Measurements from ENCODE around the gene SLC35F4. TPM values are rescaled to one million over a fixed set of nuclear protein-coding genes. Genes with fewer than 3 reads are reported as not detected.

The SLC35F4 gene
- polyA plus RNA-seq, 1 donor (not counting 4 experiments of a cell fraction or from before 2014, with no cell fraction given), result not detected

GRCh38 chr14:57578801-57579200, 287.1 kb downstream of the SLC35F4 start:
- H2AFZ ChIP-seq (ENCODE audit: control insufficient read depth, low read length), result no peak overlapping the region
- dilution Hi-C loops (cut with MboI; ENCODE audit: extremely low pct_ligation_motif_present, low sequenced_read_pairs), result no loop called here
- H3K79me2 ChIP-seq (ENCODE audit: control insufficient read depth, insufficient read depth, low read length), result no peaks in the 10 kb centered on the region
- H3K9me3 ChIP-seq (ENCODE audit: control insufficient read depth, low read depth, low read length), result no peaks in the 10 kb centered on the region
- DNase-seq (ENCODE audit: low read depth, low spot score) (no peak), FAIRE-seq (no peak)
- no peaks in the 10 kb centered on the region for H3K9me1 ChIP-seq (ENCODE audit: control insufficient read depth, extremely low read depth, insufficient read depth, low read length)
- no peaks in the 10 kb centered on the region for H4K20me1 ChIP-seq (ENCODE audit: control insufficient read depth, extremely low read depth, insufficient read depth, low read length)
- H3K27ac ChIP-seq (ENCODE audit: control insufficient read depth, insufficient read depth, low read length), result no peak overlapping the region
- no peaks in the 10 kb centered on the region for H3K4me1 ChIP-seq (ENCODE audit: control insufficient read depth, extremely low read depth, insufficient read depth, low read length)
- H3K36me3 ChIP-seq (ENCODE audit: control insufficient read depth in 2 of 2, extremely low read depth in 1 of 2, insufficient read depth in 2 of 2, low read length in 2 of 2), result no peaks in the 10 kb centered on the region
- no peaks in the 10 kb centered on the region for H3K27me3 ChIP-seq (ENCODE audit: control insufficient read depth, extremely low read depth, insufficient read depth, low read length)
- H3K4me3 ChIP-seq (ENCODE audit: control insufficient read depth in 2 of 3, extremely low read depth in 1 of 3, insufficient read depth in 2 of 3, low read depth in 1 of 3, low read length in 3 of 3), result no peak overlapping the region
- H3K9ac ChIP-seq (ENCODE audit: control insufficient read depth, extremely low read depth, insufficient read depth, low read length), result no peak overlapping the region
- TF ChIP-seq CTCF (optimal IDR thresholded peaks at IDR 0.05 in 1 of 3, IDR thresholded peaks at IDR 0.05 in 1 of 3, conservative IDR thresholded peaks at IDR 0.05 in 1 of 3; ENCODE audit: extremely low read depth in 1 of 3, insufficient read depth in 2 of 3, low read length in 3 of 3) (no peak), EZH2 (IDR thresholded peaks at IDR 0.05; ENCODE audit: low read length) (no peak)
- no peak overlapping the region for H3K4me2 ChIP-seq (ENCODE audit: control insufficient read depth, extremely low read depth, insufficient read depth, low read depth, low read length)

- Histone ChIP-seq H3K4me1 (ENCODE audit: control insufficient read depth, extremely low read depth, insufficient read depth, low read length) (no peaks in the 10 kb centered on the region), H3K9me3 (ENCODE audit: control insufficient read depth, low read depth, low read length) (no peaks in the 10 kb centered on the region), H2AFZ (ENCODE audit: control insufficient read depth, low read length) (no peak overlapping the region), H4K20me1 (ENCODE audit: control insufficient read depth, extremely low read depth, insufficient read depth, low read length) (no peaks in the 10 kb centered on the region), H3K27ac (ENCODE audit: control insufficient read depth, insufficient read depth, low read length) (no peak overlapping the region), H3K79me2 (ENCODE audit: control insufficient read depth, insufficient read depth, low read length) (no peaks in the 10 kb centered on the region), H3K27me3 (ENCODE audit: control insufficient read depth, extremely low read depth, insufficient read depth, low read length) (no peaks in the 10 kb centered on the region), H3K4me3 (ENCODE audit: control insufficient read depth in 2 of 3, extremely low read depth in 1 of 3, insufficient read depth in 2 of 3, low read depth in 1 of 3, low read length in 3 of 3) (no peak overlapping the region), H3K4me2 (ENCODE audit: control insufficient read depth, extremely low read depth, insufficient read depth, low read depth, low read length) (no peak overlapping the region), H3K36me3 (ENCODE audit: control insufficient read depth in 2 of 2, extremely low read depth in 1 of 2, insufficient read depth in 2 of 2, low read length in 2 of 2) (no peaks in the 10 kb centered on the region), H3K9me1 (ENCODE audit: control insufficient read depth, extremely low read depth, insufficient read depth, low read length) (no peaks in the 10 kb centered on the region), H3K9ac (ENCODE audit: control insufficient read depth, extremely low read depth, insufficient read depth, low read length) (no peak overlapping the region)
- FAIRE-seq (no peak), DNase-seq (ENCODE audit: low read depth, low spot score) (no peak)
- dilution Hi-C loops (cut with MboI; ENCODE audit: extremely low pct_ligation_motif_present, low sequenced_read_pairs), result no loop called here
- TF ChIP-seq EZH2 (IDR thresholded peaks at IDR 0.05; ENCODE audit: low read length), result no peak
- no peak for TF ChIP-seq CTCF (optimal IDR thresholded peaks at IDR 0.05 in 1 of 3, IDR thresholded peaks at IDR 0.05 in 1 of 3, conservative IDR thresholded peaks at IDR 0.05 in 1 of 3; ENCODE audit: extremely low read depth in 1 of 3, insufficient read depth in 2 of 3, low read length in 3 of 3)
These were observed 289.4 kb downstream of the SLC35F4 start for GRCh38 chr14:57576498-57576897.
